OCI-M2 (cell line): ENCODE results near the gene ZNF574.
"Not testable (repeated sequence)": the region's sequence is repeated elsewhere in the genome, so short reads cannot be mapped to it uniquely, and the experiment has no call there.

Experiments used
- DNase-seq: peaks from one replicate; lab custom pipeline; 2025; ENCODE audit not compliant: unreplicated experiment; lab: John Stamatoyannopoulos, UW

The ZNF574 gene, protein sequence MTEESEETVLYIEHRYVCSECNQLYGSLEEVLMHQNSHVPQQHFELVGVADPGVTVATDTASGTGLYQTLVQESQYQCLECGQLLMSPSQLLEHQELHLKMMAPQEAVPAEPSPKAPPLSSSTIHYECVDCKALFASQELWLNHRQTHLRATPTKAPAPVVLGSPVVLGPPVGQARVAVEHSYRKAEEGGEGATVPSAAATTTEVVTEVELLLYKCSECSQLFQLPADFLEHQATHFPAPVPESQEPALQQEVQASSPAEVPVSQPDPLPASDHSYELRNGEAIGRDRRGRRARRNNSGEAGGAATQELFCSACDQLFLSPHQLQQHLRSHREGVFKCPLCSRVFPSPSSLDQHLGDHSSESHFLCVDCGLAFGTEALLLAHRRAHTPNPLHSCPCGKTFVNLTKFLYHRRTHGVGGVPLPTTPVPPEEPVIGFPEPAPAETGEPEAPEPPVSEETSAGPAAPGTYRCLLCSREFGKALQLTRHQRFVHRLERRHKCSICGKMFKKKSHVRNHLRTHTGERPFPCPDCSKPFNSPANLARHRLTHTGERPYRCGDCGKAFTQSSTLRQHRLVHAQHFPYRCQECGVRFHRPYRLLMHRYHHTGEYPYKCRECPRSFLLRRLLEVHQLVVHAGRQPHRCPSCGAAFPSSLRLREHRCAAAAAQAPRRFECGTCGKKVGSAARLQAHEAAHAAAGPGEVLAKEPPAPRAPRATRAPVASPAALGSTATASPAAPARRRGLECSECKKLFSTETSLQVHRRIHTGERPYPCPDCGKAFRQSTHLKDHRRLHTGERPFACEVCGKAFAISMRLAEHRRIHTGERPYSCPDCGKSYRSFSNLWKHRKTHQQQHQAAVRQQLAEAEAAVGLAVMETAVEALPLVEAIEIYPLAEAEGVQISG

DNA sequence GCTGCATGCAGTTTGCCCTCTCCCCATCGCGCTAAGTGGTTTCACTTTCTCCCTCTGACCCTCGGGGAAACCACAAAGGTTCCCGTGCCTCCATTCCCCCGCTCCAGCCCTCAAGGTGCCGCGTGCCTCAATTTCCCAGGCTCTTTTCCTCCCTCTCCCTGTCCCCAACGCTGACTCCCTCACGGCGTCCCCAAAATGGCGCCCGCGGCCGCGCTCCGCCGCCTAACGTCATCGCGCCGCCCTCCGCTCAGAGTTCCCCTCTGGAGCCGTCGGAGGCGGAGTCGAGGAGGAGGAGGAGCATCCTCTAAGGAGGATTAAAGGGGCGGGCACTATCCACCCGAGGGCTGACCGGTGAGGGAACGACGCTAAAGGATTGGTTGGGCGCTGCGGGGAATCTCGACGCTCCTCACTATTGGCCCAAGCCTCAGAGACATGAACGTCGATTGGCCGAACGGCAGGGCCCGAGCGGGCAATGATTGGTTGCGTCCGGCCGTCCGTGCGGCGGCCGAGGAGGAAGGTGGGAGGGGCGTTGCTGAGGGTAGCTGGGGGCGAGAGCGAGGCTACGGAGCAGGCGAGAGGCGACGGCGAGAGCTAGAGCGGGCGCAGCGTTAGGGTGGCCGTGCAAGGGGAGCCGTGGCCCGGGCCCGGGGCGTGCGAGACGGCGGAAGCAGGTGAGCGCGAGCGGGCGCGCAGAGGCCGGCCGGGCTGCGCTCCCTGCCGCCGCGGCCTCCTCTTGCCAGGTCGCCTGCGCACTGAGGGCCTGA, at the start of gene ZNF574:
ZNF574 (plus strand) TSS at position 551 of the 764 bp plus-strand sequence. CDS start 2,441 bp downstream, outside the sequence.
- DNase-seq, result peak; percentile 95

DNA sequence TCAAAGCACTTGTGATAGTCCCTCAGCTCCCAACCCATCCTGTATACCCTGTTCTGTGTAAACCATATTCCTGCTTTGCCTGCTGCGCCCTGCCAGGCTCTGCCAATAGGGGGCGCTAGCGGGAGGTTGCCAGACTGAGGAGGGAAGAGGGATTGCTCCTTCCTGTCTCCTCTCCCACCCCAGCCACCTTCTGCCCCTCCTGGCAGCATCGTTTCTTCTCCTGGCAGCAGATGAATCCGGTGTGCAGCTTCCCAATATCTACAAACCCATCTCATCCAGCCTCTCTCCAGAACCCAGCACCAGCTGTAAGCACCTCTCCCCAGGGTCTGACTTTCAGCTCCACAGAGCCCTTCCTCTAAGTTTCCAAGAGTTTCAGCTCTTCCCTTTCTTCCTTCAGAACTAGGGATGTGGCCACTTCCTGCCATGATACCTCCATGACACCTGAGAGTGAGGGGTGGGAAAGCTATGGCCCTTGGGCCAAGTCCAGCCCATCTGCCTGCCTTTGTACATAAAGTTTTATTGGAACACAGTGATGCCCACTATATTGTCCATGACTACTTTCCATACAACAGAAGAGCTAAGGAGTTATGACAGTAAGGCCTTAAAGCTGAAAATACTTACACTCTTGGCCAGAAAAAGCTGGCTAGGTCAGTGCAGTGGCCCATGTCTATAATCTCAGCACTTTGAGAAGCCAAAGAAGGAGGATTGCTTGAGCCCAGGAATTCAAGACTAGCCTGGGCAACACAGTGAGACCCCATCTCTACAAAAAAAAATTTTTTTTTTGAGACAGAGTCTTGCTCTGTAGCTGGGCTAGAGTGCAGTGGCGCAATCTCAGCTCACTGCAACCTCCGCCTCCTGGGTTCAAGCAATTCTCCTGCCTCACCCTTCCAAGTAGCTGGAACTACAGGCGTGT, 47.4 kb upstream of the ZNF574 start:
- no peak for DNase-seq

DNA sequence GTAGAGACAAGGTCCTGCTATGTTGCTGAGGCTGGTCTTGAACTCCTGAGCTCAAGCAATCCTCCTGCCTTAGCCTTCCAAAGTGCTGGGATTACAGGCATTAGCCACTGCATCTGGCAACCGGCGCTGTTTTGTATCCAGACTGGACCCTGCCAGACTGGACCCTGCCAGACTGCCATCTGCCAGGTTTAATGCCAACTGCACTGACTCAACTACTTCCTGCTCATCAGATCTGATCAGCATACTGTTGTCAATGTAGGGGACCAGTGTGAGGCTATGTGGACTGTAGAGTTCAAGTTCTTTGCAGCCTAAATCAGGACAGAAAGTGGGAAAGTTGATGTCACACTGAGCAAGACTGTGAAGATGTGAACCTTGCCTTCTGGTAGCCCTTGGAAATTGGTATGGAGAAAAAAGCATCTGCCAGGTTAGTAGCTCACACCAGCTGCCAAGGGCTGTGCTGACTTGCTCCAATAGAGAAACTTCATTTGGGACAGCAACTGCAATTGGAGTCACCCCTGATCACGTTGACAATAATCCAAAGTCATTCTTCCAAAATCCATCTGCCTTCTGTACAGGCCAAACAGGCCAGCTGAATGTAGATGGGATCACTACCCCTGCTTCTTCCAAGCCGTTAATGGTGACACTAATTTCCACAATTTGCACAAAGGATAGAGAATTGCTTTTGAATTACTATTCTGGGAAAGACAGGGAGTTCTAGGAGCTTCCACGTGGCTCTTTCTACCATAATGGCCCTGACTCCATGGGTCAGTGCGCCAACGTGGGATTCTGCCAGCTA, 45.1 kb upstream of the ZNF574 start:
- DNase-seq, result no peak

DNA sequence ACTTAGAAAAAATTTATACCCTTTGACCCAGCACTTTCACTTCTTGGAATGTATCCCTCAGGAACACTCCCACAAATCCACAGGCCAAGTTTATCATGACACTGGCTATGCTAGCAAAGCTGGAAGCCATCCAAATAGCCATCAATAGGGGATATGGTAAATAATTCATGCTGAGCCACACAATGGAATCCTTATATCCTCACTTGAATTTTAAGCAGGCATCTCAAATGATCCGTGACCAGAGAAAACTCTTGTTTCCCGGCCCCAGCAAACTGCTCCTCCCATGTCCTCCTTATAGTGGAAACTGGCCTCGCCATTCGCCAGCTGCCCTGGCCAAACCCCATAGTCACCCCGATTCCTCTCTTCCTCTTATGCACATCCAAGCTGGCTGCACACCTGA, 43.5 kb upstream of the ZNF574 start:
- no peak for DNase-seq

DNA sequence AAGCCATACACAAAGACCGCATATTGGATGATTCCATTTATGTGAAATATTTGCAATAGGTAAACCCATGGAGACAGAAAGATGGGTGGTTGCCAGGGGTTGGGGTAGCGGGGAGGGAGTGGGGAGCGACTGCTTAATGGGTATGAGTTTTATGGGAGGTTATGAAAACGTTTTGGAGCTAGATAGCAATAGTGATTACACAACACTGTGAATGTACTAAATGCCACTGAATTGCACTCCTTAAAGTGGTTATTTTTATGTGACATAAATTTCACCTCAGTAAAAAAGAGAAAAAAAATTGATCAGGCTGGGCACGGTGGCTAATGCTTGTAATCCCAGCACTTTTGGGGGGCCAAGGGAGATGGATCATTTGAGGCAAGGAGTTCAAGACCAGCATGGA, 42.6 kb upstream of the ZNF574 start:
- no peak for DNase-seq

DNA sequence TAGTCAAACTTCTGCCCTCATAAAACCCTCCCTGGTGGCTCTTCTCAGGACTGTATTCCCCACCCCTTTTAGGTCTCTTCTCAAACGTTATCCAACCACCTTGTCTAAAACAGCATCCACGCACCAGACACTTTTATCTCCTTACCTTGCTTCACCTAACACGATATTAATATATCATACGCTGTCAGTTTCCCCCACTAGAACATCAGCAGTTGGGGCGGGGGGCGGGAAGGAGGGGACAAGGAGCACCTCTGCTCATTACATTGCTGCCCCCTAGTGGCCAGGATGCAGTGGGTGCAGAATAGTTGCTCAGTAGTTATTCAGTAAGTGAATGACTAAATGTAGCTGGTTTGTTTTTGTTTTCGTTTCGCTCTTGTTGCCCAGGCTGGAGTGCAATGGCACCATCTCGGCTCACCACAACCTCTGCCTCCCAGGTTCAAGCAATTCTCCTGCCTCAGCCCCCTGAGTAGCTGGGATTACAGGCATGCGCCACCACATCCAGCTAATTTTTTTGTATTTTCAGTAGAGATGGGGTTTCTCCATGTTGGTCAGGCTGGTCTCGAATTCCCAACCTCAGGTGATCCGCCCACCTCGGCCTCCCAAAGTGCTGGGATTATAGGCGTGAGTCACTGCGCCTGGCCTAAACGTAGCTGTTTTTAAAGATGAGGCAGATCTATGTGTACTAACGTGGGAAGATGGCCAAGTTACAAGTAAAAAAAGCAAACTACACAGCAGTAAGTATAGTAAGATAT, 41.1 kb upstream of the ZNF574 start:
- DNase-seq, result not testable (repeated sequence)

DNA sequence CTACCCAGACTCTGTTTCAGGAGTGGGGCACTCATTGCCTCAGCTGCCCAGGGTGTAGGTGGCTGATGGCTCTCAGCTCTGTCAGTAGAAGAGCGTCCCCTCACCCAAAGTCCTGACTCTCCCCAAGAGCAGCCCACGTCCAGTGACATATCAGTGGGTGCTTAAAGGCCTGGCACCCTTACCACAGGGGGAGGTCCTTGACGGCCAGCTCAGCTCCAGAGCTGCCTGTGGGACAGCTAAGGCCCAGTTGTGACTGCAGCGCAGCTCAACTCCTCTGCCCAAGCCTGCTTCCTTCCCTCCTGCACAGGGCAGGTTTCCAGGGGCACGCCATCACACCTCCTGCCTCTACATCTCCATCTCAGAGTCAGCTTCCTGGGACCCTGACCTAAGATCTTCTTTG, 38.3 kb upstream of the ZNF574 start:
- DNase-seq, result no peak

DNA sequence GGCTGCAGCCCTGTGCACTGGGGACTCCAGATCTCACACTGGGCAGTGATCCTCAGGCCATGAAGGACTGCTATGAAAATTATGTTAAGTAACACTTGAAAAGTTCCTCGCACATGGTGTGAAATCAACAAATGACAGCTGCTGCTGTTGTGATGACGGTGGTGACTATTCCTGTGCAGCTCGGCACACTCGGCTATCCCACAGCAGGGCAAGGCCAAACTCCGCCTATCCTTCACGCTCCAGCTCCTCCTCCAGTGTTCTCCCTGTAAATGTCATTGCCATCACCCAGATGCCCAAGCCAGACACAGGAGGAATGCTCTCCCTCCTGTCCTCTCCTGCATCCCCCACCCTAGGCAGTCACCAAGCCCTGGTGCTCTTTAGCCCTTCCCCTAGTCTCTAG, 37.3 kb upstream of the ZNF574 start:
- DNase-seq, result no peak

DNA sequence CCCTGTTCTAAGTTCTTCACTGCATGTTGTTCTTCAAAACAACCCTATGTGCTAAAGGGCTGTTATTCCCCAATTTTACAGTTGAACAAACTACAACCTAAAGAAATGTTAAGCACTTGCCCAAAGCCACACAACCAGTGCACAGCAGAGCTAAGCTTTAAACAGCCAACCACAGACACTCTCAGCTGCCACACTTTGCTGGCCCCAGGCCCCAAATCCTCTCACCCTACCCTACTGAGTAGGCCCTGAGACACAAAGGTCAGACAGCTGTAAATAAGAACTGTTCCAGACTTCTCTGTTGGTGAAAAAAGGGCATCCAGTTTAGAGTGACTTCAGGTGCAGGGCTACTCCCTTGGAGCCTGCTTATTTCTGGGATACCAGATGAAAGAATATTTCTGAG, 35.9 kb upstream of the ZNF574 start:
- no peak for DNase-seq

DNA sequence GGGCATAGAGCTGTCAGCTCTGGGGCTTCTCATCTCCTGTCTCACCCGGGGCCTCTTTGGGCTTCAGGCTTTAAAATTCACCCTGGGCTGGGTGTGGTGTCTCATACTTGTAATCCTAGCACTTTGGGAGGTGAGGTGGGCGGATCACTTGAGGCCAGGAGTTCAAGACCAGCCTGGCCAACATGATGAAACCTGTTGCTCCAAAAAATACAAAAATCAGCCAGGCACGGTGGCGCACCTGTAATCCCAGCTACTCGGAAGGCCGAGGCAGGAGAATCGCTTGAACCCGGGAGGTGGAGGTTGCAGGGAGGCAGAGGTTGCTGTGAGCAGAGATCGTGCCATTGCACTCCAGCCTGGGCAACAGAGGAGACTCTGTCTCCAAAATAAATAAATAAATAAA, 35.5 kb upstream of the ZNF574 start:
- DNase-seq, result not testable (repeated sequence)

DNA sequence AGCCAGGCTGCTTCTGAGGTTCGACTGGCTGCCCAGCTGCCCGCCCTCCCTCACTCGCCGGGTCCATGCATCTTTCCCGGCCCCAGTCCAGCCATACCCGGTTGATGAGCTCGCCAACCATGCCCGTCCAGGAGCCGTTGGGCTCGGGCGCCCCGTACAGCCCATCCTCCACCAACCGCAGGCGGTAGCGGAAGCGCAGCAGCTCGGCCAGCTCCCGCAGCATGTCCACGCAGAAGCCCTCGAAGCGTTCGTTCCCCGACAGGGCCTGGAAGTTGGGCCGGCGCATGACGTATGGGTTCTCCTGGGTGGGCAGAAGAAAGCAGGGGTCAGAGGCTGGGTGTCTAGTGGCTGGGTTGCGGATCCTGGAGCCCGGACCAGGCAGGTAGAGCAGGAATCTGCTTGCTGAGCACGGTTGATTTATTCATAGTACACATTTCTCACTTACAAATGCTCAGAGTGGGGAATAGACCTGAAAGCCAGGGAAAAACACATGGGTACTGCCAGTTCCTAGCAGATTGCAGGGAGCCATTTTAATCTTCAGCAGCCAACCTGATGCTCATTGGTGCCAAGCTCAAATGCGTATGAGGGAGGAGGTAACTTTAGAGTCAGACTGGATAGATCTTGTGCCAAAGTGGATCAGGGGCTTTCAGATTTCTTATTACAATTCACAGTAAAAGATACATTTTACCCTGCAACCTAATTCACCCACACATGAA, 33.4 kb upstream of the ZNF574 start:
- no peak for DNase-seq

DNA sequence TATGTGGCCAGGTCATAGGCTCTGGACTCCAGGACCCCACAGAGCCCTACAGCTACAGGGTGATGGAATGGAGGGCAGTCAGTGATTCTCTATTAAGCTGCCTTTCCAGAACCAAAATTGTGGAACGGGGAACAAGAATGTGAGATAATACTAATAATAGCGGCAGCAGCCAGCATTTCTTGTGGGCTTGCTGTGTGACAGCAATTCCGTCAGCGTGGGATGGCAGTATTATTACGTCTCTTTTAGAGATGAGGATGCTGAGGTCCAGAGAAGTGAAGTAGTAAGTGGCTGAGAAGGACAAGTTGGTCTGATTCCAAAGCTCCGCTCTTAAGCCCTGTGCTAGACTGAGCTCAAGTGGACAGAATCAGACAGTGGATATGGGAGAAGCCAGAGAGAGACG, 30.4 kb upstream of the ZNF574 start:
- no peak for DNase-seq

DNA sequence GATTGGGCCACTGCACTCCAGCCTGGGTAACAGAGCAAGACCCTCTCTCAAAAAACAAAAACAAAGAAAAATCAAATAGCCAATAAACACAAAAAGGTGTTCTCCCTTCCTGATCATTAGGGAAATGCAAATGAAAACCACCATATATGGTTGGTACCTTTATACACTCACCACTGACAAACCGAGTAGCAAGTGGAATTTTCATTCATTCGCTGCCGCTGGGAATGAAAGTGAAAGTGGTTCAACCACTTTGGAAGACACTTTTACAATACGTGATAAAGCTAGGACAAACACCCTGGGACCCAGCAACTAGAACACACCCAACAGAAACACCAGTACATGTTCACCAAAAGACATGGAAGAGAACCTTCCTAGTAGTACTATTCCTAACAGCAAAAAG, 27.0 kb upstream of the ZNF574 start:
- no peak for DNase-seq

DNA sequence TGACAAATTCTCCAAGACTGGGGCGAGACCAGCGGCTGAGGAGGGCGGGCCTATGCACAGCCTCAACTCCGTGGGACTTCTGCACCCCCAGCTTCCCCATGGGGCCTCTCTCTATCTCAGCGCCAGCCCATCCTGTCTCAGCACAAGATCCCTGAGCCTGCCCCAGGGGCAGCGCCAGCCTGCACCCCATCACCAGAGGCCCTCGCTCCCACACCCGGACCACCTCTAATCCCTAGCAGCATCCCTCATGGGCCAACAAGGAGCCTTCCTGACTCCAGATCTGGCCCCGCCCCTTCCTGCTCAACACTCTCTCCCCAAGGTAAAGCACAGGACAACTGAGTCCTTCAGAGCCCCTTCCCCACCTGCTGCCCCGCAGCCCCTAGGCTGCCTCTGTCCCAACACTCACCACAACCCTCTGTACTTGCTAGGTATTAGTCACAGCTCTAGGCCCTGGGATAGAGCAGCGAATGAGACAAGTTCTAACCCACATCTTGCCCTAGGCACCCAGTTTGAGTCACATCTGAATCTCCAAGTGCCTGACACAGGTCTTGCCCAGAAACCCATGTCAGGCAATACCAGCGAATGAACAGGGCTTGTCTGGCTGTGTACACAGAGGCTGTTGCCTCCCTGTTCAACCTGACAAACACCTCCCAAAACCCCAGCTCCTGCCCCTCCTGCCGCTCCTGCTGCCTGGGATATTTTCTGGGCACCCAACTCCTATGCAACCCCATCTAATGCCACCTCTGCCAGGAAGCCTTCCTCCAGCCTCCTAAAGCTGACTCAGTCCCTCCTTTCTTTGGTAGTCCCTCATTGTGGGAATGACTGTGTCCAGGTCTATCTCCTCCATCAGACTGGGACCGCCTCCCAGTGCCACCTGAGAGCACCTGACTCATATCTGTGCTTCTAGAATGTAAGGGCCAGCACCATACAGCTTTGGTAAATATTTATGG, 24.5 kb upstream of the ZNF574 start:
- DNase-seq, result no peak

DNA sequence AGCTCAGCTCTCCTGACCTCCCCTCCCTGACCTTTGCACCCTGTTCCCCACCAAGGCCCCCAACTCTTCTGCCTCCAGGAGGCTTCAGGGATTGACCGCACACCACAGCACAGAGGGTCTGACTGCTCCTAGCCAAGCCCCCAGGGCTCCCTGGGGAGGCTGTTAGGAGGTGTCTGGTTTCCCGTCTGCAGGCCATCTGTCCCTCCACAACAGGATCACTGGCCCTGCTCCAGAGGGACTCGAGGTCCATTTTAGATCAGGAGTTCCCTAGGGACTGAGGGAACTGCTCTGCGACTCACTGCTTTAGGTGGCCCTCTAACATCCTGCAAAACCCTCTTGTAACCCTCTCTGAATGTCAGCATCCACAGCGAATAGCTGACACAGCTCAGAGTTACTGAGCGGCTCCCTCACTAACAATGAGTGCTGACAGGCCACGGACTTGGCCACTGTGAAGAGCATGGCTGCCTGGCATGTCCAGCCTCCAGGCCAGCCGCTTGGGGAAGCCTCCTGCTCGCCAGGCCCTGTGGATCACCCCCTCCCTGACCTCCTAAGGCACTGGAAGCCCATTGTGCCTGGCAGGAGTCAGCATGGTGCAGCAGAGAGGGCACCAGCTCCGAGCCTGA, 23.6 kb upstream of the ZNF574 start:
- DNase-seq, result no peak

DNA sequence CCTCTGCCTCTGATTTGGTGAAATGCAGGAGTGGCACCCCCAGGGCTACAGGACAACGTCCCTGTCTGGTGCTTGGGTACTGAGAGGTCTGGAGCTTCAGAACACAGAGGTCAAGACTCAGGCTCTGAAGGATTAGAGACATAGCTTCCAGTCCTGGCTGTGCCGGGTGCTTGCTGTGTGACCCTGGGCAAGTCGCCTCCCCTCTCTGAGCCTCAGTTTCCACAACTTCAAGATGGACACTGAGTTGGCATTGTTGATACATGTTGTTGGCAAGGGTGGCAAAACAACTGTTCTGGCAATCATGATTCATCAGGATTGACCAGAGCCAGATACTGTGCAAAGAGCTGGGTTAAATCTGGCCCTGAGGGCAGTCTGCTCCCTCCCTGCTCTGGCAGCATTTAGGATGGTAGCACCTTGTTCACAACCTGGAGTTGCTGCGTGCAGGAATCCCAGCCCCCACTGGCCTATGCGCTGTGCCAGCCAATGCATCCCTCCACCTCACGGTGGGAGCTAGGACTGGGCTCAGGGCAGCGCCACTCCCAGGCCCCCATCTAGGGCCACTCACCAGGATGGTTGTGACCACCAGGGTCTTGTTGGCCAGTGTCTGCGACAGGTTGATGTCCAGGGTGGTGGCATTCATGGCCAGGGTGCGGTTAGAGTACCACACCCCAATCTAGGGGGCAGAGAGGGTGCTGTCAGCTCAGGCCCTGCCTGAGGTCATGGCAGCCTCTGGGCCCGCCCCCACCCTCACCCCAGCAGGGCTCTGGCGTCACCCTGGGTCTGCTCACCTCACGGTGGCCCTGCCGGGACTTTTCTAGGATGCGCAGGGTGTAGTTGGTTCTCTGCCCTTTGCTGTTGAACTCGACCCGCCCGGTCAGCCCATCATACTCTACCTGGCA, 22.7 kb upstream of the ZNF574 start:
- DNase-seq, result no peak
